CD14-positive monocyte (primary cell): ENCODE data around the gene VPS37B. TPM values are rescaled to one million over a fixed set of nuclear protein-coding genes. Genes with fewer than 3 reads are reported as not detected.

Source experiments
- DNase-seq, 3 donors: peaks; one replicate each; pipeline ENCODE4 v3.0.0-alpha.2; 2011 to 2022
- H2AFZ ChIP-seq: 2 replicates; pipeline ENCODE4 v1.6.0; 2012; ENCODE audit warnings: mild to moderate bottlenecking, low read depth, low read length, inconsistent platforms; ENCODE audit not compliant: insufficient read depth, poor library complexity, severe bottlenecking
- H3K27ac ChIP-seq, 2 donors: 1 replicate in 1 of 2; 2 replicates in 1 of 2; pipeline ENCODE4 v1.5.1; 2012 to 2013; ENCODE audit warnings: low read length in 2 of 2, control low read depth in 1 of 2, inconsistent platforms in 1 of 2, low read depth in 1 of 2, mild to moderate bottlenecking in 1 of 2
- H3K27me3 ChIP-seq, 2 donors: one replicate each; pipeline versions ENCODE4 v1.6.0 to v1.6.1; 2011 to 2013; ENCODE audit warnings: low read length in 2 of 2; ENCODE audit not compliant: control insufficient read depth in 2 of 2, insufficient read depth in 2 of 2
- H3K36me3 ChIP-seq, 2 donors: replicated peaks in 1 of 2; 1 replicate in 1 of 2; 2 replicates in 1 of 2; pipeline versions ENCODE4 v1.5.1 to v1.6.1; 2012 to 2013; ENCODE audit warnings: low read length in 2 of 2, control low read depth in 1 of 2, inconsistent platforms in 1 of 2, mild to moderate bottlenecking in 1 of 2; ENCODE audit not compliant: insufficient read depth in 2 of 2, control insufficient read depth in 1 of 2
- H3K4me1 ChIP-seq, 2 donors: 1 replicate in 1 of 2; 2 replicates in 1 of 2; pipeline versions ENCODE4 v1.5.1 to v1.6.1; 2012 to 2013; ENCODE audit warnings: low read length in 2 of 2, control low read depth in 1 of 2, inconsistent platforms in 1 of 2, mild to moderate bottlenecking in 1 of 2, moderate library complexity in 1 of 2; ENCODE audit not compliant: insufficient read depth in 2 of 2, control insufficient read depth in 1 of 2
- H3K4me2 ChIP-seq: replicated peaks from 2 replicates; pipeline ENCODE3; 2012; ENCODE audit warnings: low read length, moderate library complexity, mild to moderate bottlenecking; ENCODE audit not compliant: poor library complexity, severe bottlenecking; ENCODE audit errors: extremely low read depth
- H3K4me3 ChIP-seq, 3 experiments: fragments of 200-600 bp in 1 of 3; sonication (generic) in 1 of 3; replicated peaks in 1 of 3; 1 replicate in 2 of 3; 2 replicates in 1 of 3; pipeline ENCODE4 v1.5.1; 2011 to 2013; ENCODE audit warnings: low read length in 3 of 3, mild to moderate bottlenecking in 3 of 3, control low read depth in 2 of 3, low read depth in 2 of 3, inconsistent platforms in 1 of 3, moderate library complexity in 1 of 3
- H3K79me2 ChIP-seq: 2 replicates; pipeline ENCODE4 v1.6.0; 2012; ENCODE audit warnings: mild to moderate bottlenecking, control low read depth, inconsistent platforms, low read length, moderate library complexity; ENCODE audit not compliant: insufficient read depth
- H3K9ac ChIP-seq: 2 replicates; pipeline ENCODE4 v1.6.0; 2017; ENCODE audit warnings: low read length, mild to moderate bottlenecking; ENCODE audit not compliant: insufficient read depth, poor library complexity, severe bottlenecking
- H3K9me3 ChIP-seq, 2 donors: replicated peaks in 1 of 2; 1 replicate in 1 of 2; 2 replicates in 1 of 2; pipeline versions ENCODE4 v1.5.1 to v1.6.1; 2012 to 2013; ENCODE audit warnings: low read length in 2 of 2, control low read depth in 1 of 2; ENCODE audit not compliant: control insufficient read depth in 1 of 2, insufficient read depth in 1 of 2
- H4K20me1 ChIP-seq: 2 replicates; pipeline ENCODE4 v1.6.0; 2012; ENCODE audit warnings: mild to moderate bottlenecking, low read length, control low read depth, moderate library complexity; ENCODE audit not compliant: insufficient read depth
- H3K27ac Mint-ChIP-seq, 7 donors: one replicate each; pipeline ENCODE4 v1.8.0; 2020; ENCODE audit warnings: mild to moderate bottlenecking in 7 of 7, mixed read lengths in 7 of 7, moderate library complexity in 6 of 7, inconsistent platforms in 2 of 7
- H3K27me3 Mint-ChIP-seq, 3 donors: one replicate each; pipeline ENCODE4 v1.8.0; 2021 to 2022; ENCODE audit warnings: low read depth in 3 of 3, mild to moderate bottlenecking in 3 of 3, mixed read lengths in 3 of 3, moderate library complexity in 3 of 3, inconsistent platforms in 1 of 3
- H3K36me3 Mint-ChIP-seq, 2 donors: one replicate each; pipeline ENCODE4 v1.8.0; 2020; ENCODE audit warnings: mixed read lengths in 2 of 2, inconsistent platforms in 1 of 2, mild to moderate bottlenecking in 1 of 2
- H3K4me1 Mint-ChIP-seq: one replicate; pipeline ENCODE4 v1.8.0; 2020; ENCODE audit warnings: mild to moderate bottlenecking, mixed read lengths
- H3K4me3 Mint-ChIP-seq, 2 donors: one replicate each; pipeline ENCODE4 v1.8.0; 2020; ENCODE audit warnings: mild to moderate bottlenecking in 2 of 2, mixed read lengths in 2 of 2, moderate library complexity in 1 of 2
- H3K9me3 Mint-ChIP-seq, 7 donors: one replicate each; pipeline ENCODE4 v1.8.0; 2020 to 2022; ENCODE audit warnings: mixed read lengths in 7 of 7, mild to moderate bottlenecking in 6 of 7, moderate library complexity in 6 of 7, inconsistent platforms in 2 of 7
- CTCF ChIP-seq: fragments of 200-600 bp; IDR thresholded peaks from one replicate; pipeline ENCODE4 v1.8.0; 2022; ENCODE audit warnings: antibody characterized with exemption, mild to moderate bottlenecking
- WGBS: methylation state at CpG from one replicate; pipeline ENCODE4 v1.1.5; 2013; ENCODE audit warnings: missing lambda C conversion rate; ENCODE audit not compliant: insufficient coverage; 5-methylcytosine and 5-hydroxymethylcytosine counted together
- intact Hi-C, 2 donors: fragments of 100-400 bp; cut with micrococcal nuclease; formaldehyde crosslinking; loops; one replicate each; pipeline versions ENCODE4 v1.15.0 to v1.15.1; 2023
- polyA plus RNA-seq, 3 donors: library from polyadenylated mRNA; depleted of rRNA in 1 of 3; unstranded in 2 of 3; stranded (reverse) in 1 of 3; fragments of 300-500 nt in 2 of 3; fragments of >200 nt in 1 of 3; fragmentation: Illumina TruSeq in 2 of 3; gene quantifications; 1 replicate in 2 of 3; 2 replicates in 1 of 3; pipeline ENCODE4 v1.2.3, GENCODE V29; 2012 to 2021

VPS37B gene
- polyA plus RNA-seq, 3 donors = 12.3 to 34.3 (median 16.4) TPM

GRCh38 chr12:122853582-122854245 is 42.2 kb downstream of the VPS37B start:
- H3K4me1 ChIP-seq = no peaks in the 10 kb centered on the region
- H3K36me3 Mint-ChIP-seq = no peaks in the 10 kb centered on the region
- no peaks in the 10 kb centered on the region for H3K27me3 ChIP-seq
- H3K27ac Mint-ChIP-seq = no peak overlapping the region
- no peaks in the 10 kb centered on the region for H3K36me3 ChIP-seq
- no peaks in the 10 kb centered on the region for H3K4me1 Mint-ChIP-seq
- intact Hi-C loops = no loop called here
- no peak overlapping the region for H3K9ac ChIP-seq
- H3K27ac ChIP-seq = no peak overlapping the region
- no peaks in the 10 kb centered on the region for H4K20me1 ChIP-seq
- 96% methylated on average over 13 of the region's 17 CpGs for WGBS
- no peaks in the 10 kb centered on the region for H3K79me2 ChIP-seq
- H2AFZ ChIP-seq = no peak overlapping the region
- no peak overlapping the region for H3K4me3 Mint-ChIP-seq
- H3K9me3 ChIP-seq = no peaks in the 10 kb centered on the region
- H3K9me3 Mint-ChIP-seq = no peaks in the 10 kb centered on the region
- no peak overlapping the region for H3K4me2 ChIP-seq
- no peak overlapping the region for H3K4me3 ChIP-seq
- no peak for DNase-seq
- peaks cover 0 to 7% (median 1%) of the 10 kb centered on the region in 3 donors for H3K27me3 Mint-ChIP-seq
- no peak for TF ChIP-seq CTCF

GRCh38 chr12:122852336-122853275 is 43.3 kb downstream of the VPS37B start:
- TF ChIP-seq CTCF = no peak
- Mint-ChIP-seq H3K4me1 (no peaks in the 10 kb centered on the region), H3K4me3 (no peak overlapping the region), H3K9me3 (no peaks in the 10 kb centered on the region), H3K36me3 (no peaks in the 10 kb centered on the region), H3K27ac (peak overlapping the region in 1 of 7 donors; percentile 28), H3K27me3 (peaks cover 0 to 7% (median 1%) of the 10 kb centered on the region in 3 donors)
- Histone ChIP-seq H3K9ac (no peak overlapping the region), H3K4me1 (no peaks in the 10 kb centered on the region), H4K20me1 (no peaks in the 10 kb centered on the region), H3K27ac (no peak overlapping the region), H3K4me3 (no peak overlapping the region), H3K79me2 (no peaks in the 10 kb centered on the region), H2AFZ (no peak overlapping the region), H3K36me3 (no peaks in the 10 kb centered on the region), H3K4me2 (no peak overlapping the region), H3K9me3 (no peaks in the 10 kb centered on the region), H3K27me3 (no peaks in the 10 kb centered on the region)
- WGBS = 95% methylated on average over 13 of the region's 18 CpGs
- no peak for DNase-seq
- intact Hi-C loops = no loop called here
